ENCODE data around the gene TRIM14. TPM values are rescaled to one million over a fixed set of nuclear protein-coding genes. Genes with fewer than 3 reads are reported as not detected.

TRIM14 gene
- total RNA-seq, 1 experiment from 2014 or later = 12.5 TPM

GRCh38 chr9:98075332-98075805 lies 43.7 kb downstream of the TRIM14 start:
- Histone ChIP-seq H2BK12ac (ENCODE audit: insufficient read length, low read depth, low read length) (no peak overlapping the region), H3K27me3 (ENCODE audit: insufficient read depth, low read length) (no peaks in the 10 kb centered on the region), H3K27ac (ENCODE audit: insufficient read length, low read depth, low read length) (peak overlapping the region; percentile 61), H3K79me1 (ENCODE audit: insufficient read depth, low read depth, low read length, poor library complexity, severe bottlenecking) (no peaks in the 10 kb centered on the region), H2AFZ (ENCODE audit: low read length) (no peak overlapping the region), H4K20me1 (ENCODE audit: control insufficient read depth, insufficient read depth, insufficient read length) (no peaks in the 10 kb centered on the region), H2BK5ac (ENCODE audit: insufficient read length, low read length) (peak overlapping the region; percentile 79), H2BK120ac (ENCODE audit: low read depth, low read length, poor library complexity, severe bottlenecking) (no peak overlapping the region), H3K23ac (ENCODE audit: insufficient read length, low read depth, low read length) (no peak overlapping the region), H3K4me1 (ENCODE audit: insufficient read depth, low read length) (peaks cover 6% of the 10 kb centered on the region), H3K9me3 (ENCODE audit: control insufficient read depth, low read depth, low read length) (no peaks in the 10 kb centered on the region), H2AK5ac (ENCODE audit: insufficient read length, low read length) (peak overlapping the region; percentile 99), H3K9ac (ENCODE audit: extremely low read depth, insufficient read length, low read length) (no peak overlapping the region), H3K14ac (ENCODE audit: insufficient read depth, low read length) (no peak overlapping the region), H3K79me2 (ENCODE audit: insufficient read depth, low read length) (no peaks in the 10 kb centered on the region), H3K4me2 (ENCODE audit: insufficient read depth, insufficient read length, low read length) (no peak overlapping the region), H3K23me2 (ENCODE audit: insufficient read length, low read depth, low read length, poor library complexity, severe bottlenecking) (no peaks in the 10 kb centered on the region), H4K91ac (ENCODE audit: insufficient read length, low read depth, low read length) (peak overlapping the region; percentile 75), H4K5ac (ENCODE audit: insufficient read length, low read depth, low read length) (peak overlapping the region; percentile 97), H2BK20ac (ENCODE audit: low read depth, low read length, poor library complexity, severe bottlenecking) (no peak overlapping the region), H3K4ac (ENCODE audit: low read depth, low read length) (no peak overlapping the region), H4K8ac (replicated peaks; ENCODE audit: insufficient read length, low read depth, low read length) (no peak overlapping the region), H2BK15ac (ENCODE audit: low read depth, low read length) (no peak overlapping the region), H3T11ph (ENCODE audit: low read length) (no peak overlapping the region), H3K56ac (ENCODE audit: insufficient read length, low read depth, low read length) (no peak overlapping the region), H3K18ac (ENCODE audit: insufficient read length, low read depth, low read length) (peak overlapping the region; percentile 70)
- Mint-ChIP-seq H3K9me3 (no peaks in the 10 kb centered on the region), H3K4me3 (no peak overlapping the region; a peak in 1 of 5 replicates), H3K27me3 (ENCODE audit: low read depth) (no peaks in the 10 kb centered on the region), H3K4me1 (peaks cover 22 to 28% of the 10 kb centered on the region in 2 experiments), H3K27ac (no peak overlapping the region), H3K36me3 (ENCODE audit: insufficient read depth in 1 of 3, low read depth in 3 of 3) (peaks cover 3 to 13% (median 13%) of the 10 kb centered on the region in 3 experiments; a peak in 5 of 7 replicates)
- no peak for TF ChIP-seq CTCF (conservative IDR thresholded peaks at IDR 0.05)
- no peak for DNase-seq
- WGBS (ENCODE audit: extremely low coverage, insufficient read length, low lambda C conversion rate) = 100% methylated on average over 1 of the region's 6 CpGs
